GM12878 (cell line): ENCODE data around the gene STON1.
A peak's percentile ranks its signal among the peaks of the same experiment; 100 is the strongest.

Experiments
- ATF2 ChIP-seq: IDR thresholded peaks from 2 replicates; pipeline ENCODE4 v1.6.1; 2012; ENCODE audit warnings: low read length, inconsistent platforms
- ATF7 ChIP-seq: fragments of 450-650 bp; IDR thresholded peaks from 2 replicates; pipeline ENCODE4 v1.6.1; 2016; ENCODE audit warnings: low read depth, mild to moderate bottlenecking
- CREB1 ChIP-seq: IDR thresholded peaks from 2 replicates; pipeline ENCODE4 v1.6.1; 2012; ENCODE audit warnings: low read depth, mild to moderate bottlenecking, inconsistent platforms
- CTCF ChIP-seq, 3 experiments: IDR thresholded peaks in 2 of 3; conservative IDR thresholded peaks in 1 of 3; 2 replicates each; pipeline ENCODE4 v1.5.1; 2011; ENCODE audit warnings: low read depth in 3 of 3, low read length in 3 of 3, mild to moderate bottlenecking in 3 of 3, control low read depth in 2 of 3, moderate library complexity in 2 of 3, inconsistent platforms in 1 of 3, mixed read lengths in 1 of 3; ENCODE audit not compliant: control insufficient read depth in 2 of 3, insufficient read depth in 1 of 3; ENCODE audit errors: extremely low read depth in 1 of 3
- EP300 ChIP-seq, 2 experiments: fragments of 150-350 bp in 1 of 2; IDR thresholded peaks; 2 replicates each; pipeline ENCODE4 v1.6.1; 2011 to 2012; ENCODE audit warnings: low read depth in 2 of 2, low read length in 2 of 2, borderline replicate concordance in 1 of 2, improper control_type of control experiment in 1 of 2, inconsistent platforms in 1 of 2; ENCODE audit not compliant: control insufficient read depth in 1 of 2
- EZH2 ChIP-seq: IDR thresholded peaks from 2 replicates; pipeline ENCODE4 v1.6.1; 2012; ENCODE audit warnings: low read depth, mild to moderate bottlenecking, control low read depth, inconsistent platforms, low read length, borderline replicate concordance; ENCODE audit not compliant: control insufficient read depth
- GABPA ChIP-seq: IDR thresholded peaks from 2 replicates; pipeline ENCODE4 v1.6.1; 2014; ENCODE audit warnings: antibody characterized with exemption, low read depth, mild to moderate bottlenecking, inconsistent platforms
- IRF5 ChIP-seq: fragments of 450-650 bp; IDR thresholded peaks from 2 replicates; pipeline ENCODE4 v1.6.1; 2017; ENCODE audit warnings: borderline replicate concordance
- MLLT1 ChIP-seq: fragments of 450-650 bp; IDR thresholded peaks from 2 replicates; pipeline ENCODE4 v1.6.1; 2016; ENCODE audit warnings: mild to moderate bottlenecking
- MTA2 ChIP-seq: fragments of 450-650 bp; IDR thresholded peaks from 2 replicates; pipeline ENCODE4 v1.6.1; 2016; ENCODE audit warnings: low read depth, mild to moderate bottlenecking, moderate library complexity
- POLR2A ChIP-seq: IDR thresholded peaks from 2 replicates; pipeline ENCODE4 v1.6.1; 2011; ENCODE audit warnings: low read depth, mild to moderate bottlenecking, low read length
- RBBP5 ChIP-seq: fragments of 200-600 bp; sonication (generic); conservative IDR thresholded peaks from 2 replicates; pipeline ENCODE4 v1.6.1; 2016
- SIN3A ChIP-seq: IDR thresholded peaks from 2 replicates; pipeline ENCODE4 v1.6.1; 2012; ENCODE audit warnings: low read depth, low read length, improper control_type of control experiment
- USF2 ChIP-seq: IDR thresholded peaks from 2 replicates; pipeline ENCODE4 v1.6.1; 2011; ENCODE audit warnings: low read depth, low read length, improper control_type of control experiment, borderline replicate concordance

GRCh38 chr2:48589170-48589767 lies 59.3 kb downstream of the STON1 start:
- TF ChIP-seq USF2: no peak
- no peak for TF ChIP-seq RBBP5
- no peak for TF ChIP-seq POLR2A
- no peak for TF ChIP-seq EP300 (IDR thresholded peaks at IDR 0.05; ENCODE audit: borderline replicate concordance in 1 of 2, control insufficient read depth in 1 of 2, low read depth in 2 of 2, low read length in 2 of 2)
- TF ChIP-seq CTCF (IDR thresholded peaks at IDR 0.05 in 2 of 3, conservative IDR thresholded peaks at IDR 0.05 in 1 of 3; ENCODE audit: control insufficient read depth in 2 of 3, extremely low read depth in 1 of 3, insufficient read depth in 1 of 3, low read depth in 3 of 3, low read length in 3 of 3): peak; percentile 42 to 55 (median 54); a peak in 5 of 6 replicates
- no peak for TF ChIP-seq ATF2
- no peak for TF ChIP-seq ATF7
- TF ChIP-seq IRF5: no peak
- no peak for TF ChIP-seq MTA2
- no peak for TF ChIP-seq MLLT1
- no peak for TF ChIP-seq EZH2
- no peak for TF ChIP-seq SIN3A
- no peak for TF ChIP-seq GABPA
- TF ChIP-seq CREB1: no peak
